ENCODE measurements around the gene MUTYH. TPM values are rescaled to one million over a fixed set of nuclear protein-coding genes. Genes with fewer than 3 reads are reported as not detected.

Gene MUTYH
- total RNA-seq, 1 experiment from 2014 or later: 48.4 TPM

GRCh38 chr1:45354838-45355237, 14.6 kb upstream of the MUTYH start:
- no peak for DNase-seq
- ChIA-PET CTCF (interaction anchor here (1.4 kb wide), 1 partner anchor 138 kb away, joined by 6 read pairs; no protein-coding TSS in a partner anchor), POLR2A (no interaction called here)
- Mint-ChIP-seq H3K36me3 (ENCODE audit: insufficient read depth, unreplicated experiment) (peaks cover 12% of the 10 kb centered on the region), H3K4me3 (ENCODE audit: unreplicated experiment) (no peak overlapping the region), H3K9me3 (ENCODE audit: unreplicated experiment) (no peaks in the 10 kb centered on the region), H3K4me1 (ENCODE audit: low read depth, unreplicated experiment) (peaks cover 14% of the 10 kb centered on the region), H3K27me3 (ENCODE audit: insufficient read depth, unreplicated experiment) (no peaks in the 10 kb centered on the region), H3K27ac (ENCODE audit: unreplicated experiment) (no peak overlapping the region)
- peaks cover 3% of the 10 kb centered on the region for H3K36me3 ChIP-seq (ENCODE audit: control insufficient read depth, insufficient read depth, low read length)
- intact Hi-C loops (cut with micrococcal nuclease; ENCODE audit: unreplicated experiment): no loop called here
- H3K9me3 ChIP-seq: no peaks in the 10 kb centered on the region
- no peaks in the 10 kb centered on the region for H3K4me1 ChIP-seq
- no peak for TF ChIP-seq CTCF (IDR thresholded peaks at IDR 0.05; ENCODE audit: insufficient read depth in 1 of 2, low read depth in 1 of 2, low read length in 1 of 2, severe bottlenecking in 1 of 2, unreplicated experiment in 1 of 2)
- H3K4me3 ChIP-seq (ENCODE audit: low read depth, low read length): no peak overlapping the region
- no TSS peak for BruUV-seq (replicated peaks)
- H3K27me3 ChIP-seq (replicated peaks; ENCODE audit: control insufficient read depth, insufficient read depth, low read length): no peaks in the 10 kb centered on the region

GRCh38 chr1:45353685-45354084, 13.4 kb upstream of the MUTYH start:
- Mint-ChIP-seq H3K36me3 (ENCODE audit: insufficient read depth, unreplicated experiment) (peaks cover 13% of the 10 kb centered on the region), H3K27me3 (ENCODE audit: insufficient read depth, unreplicated experiment) (no peaks in the 10 kb centered on the region), H3K27ac (ENCODE audit: unreplicated experiment) (no peak overlapping the region), H3K9me3 (ENCODE audit: unreplicated experiment) (no peaks in the 10 kb centered on the region), H3K4me1 (ENCODE audit: low read depth, unreplicated experiment) (peaks cover 21% of the 10 kb centered on the region), H3K4me3 (ENCODE audit: unreplicated experiment) (no peak overlapping the region)
- intact Hi-C loops (cut with micrococcal nuclease; ENCODE audit: unreplicated experiment): no loop called here
- no peak for TF ChIP-seq CTCF (IDR thresholded peaks at IDR 0.05; ENCODE audit: insufficient read depth in 1 of 2, low read depth in 1 of 2, low read length in 1 of 2, severe bottlenecking in 1 of 2, unreplicated experiment in 1 of 2)
- POLR2A ChIA-PET: no interaction called here
- H3K36me3 ChIP-seq (ENCODE audit: control insufficient read depth, insufficient read depth, low read length): peaks cover 3% of the 10 kb centered on the region
- CTCF ChIA-PET: no interaction called here
- H3K4me3 ChIP-seq (ENCODE audit: low read depth, low read length): no peak overlapping the region
- H3K27me3 ChIP-seq (replicated peaks; ENCODE audit: control insufficient read depth, insufficient read depth, low read length): no peaks in the 10 kb centered on the region
- H3K9me3 ChIP-seq: no peaks in the 10 kb centered on the region
- H3K4me1 ChIP-seq: peaks cover 9% of the 10 kb centered on the region
- no TSS peak for BruUV-seq (replicated peaks)
- DNase-seq: no peak

GRCh38 chr1:45351508-45351907, 11.3 kb upstream of the MUTYH start:
- Histone ChIP-seq H3K4me1 (peaks cover 24% of the 10 kb centered on the region), H3K36me3 (ENCODE audit: control insufficient read depth, insufficient read depth, low read length) (peaks cover 3% of the 10 kb centered on the region), H3K4me3 (ENCODE audit: low read depth, low read length) (no peak overlapping the region), H3K9me3 (no peaks in the 10 kb centered on the region), H3K27me3 (replicated peaks; ENCODE audit: control insufficient read depth, insufficient read depth, low read length) (no peaks in the 10 kb centered on the region)
- DNase-seq: no peak
- H3K27me3 Mint-ChIP-seq (ENCODE audit: insufficient read depth, unreplicated experiment): no peaks in the 10 kb centered on the region
- H3K36me3 Mint-ChIP-seq (ENCODE audit: insufficient read depth, unreplicated experiment): peaks cover 21% of the 10 kb centered on the region
- POLR2A ChIA-PET: no interaction called here
- BruUV-seq (replicated peaks): no TSS peak
- H3K4me3 Mint-ChIP-seq (ENCODE audit: unreplicated experiment): no peak overlapping the region
- H3K9me3 Mint-ChIP-seq (ENCODE audit: unreplicated experiment): no peaks in the 10 kb centered on the region
- peaks cover 32% of the 10 kb centered on the region for H3K4me1 Mint-ChIP-seq (ENCODE audit: low read depth, unreplicated experiment)
- TF ChIP-seq CTCF (IDR thresholded peaks at IDR 0.05; ENCODE audit: insufficient read depth in 1 of 2, low read depth in 1 of 2, low read length in 1 of 2, severe bottlenecking in 1 of 2, unreplicated experiment in 1 of 2): no peak
- CTCF ChIA-PET: no interaction called here
- intact Hi-C loops (cut with micrococcal nuclease; ENCODE audit: unreplicated experiment): no loop called here
- H3K27ac Mint-ChIP-seq (ENCODE audit: unreplicated experiment): no peak overlapping the region

Data from Caco-2 (cell line).